HPDE6-E6E7 (cell line): ENCODE measurements around the gene FAM174C.

ENCODE experiments used
- DNase-seq: peaks from one replicate; pipeline ENCODE4 v3.0.0; 2011; ENCODE audit warnings: missing footprints; ENCODE audit errors: extremely low spot score

FAM174C gene

DNA sequence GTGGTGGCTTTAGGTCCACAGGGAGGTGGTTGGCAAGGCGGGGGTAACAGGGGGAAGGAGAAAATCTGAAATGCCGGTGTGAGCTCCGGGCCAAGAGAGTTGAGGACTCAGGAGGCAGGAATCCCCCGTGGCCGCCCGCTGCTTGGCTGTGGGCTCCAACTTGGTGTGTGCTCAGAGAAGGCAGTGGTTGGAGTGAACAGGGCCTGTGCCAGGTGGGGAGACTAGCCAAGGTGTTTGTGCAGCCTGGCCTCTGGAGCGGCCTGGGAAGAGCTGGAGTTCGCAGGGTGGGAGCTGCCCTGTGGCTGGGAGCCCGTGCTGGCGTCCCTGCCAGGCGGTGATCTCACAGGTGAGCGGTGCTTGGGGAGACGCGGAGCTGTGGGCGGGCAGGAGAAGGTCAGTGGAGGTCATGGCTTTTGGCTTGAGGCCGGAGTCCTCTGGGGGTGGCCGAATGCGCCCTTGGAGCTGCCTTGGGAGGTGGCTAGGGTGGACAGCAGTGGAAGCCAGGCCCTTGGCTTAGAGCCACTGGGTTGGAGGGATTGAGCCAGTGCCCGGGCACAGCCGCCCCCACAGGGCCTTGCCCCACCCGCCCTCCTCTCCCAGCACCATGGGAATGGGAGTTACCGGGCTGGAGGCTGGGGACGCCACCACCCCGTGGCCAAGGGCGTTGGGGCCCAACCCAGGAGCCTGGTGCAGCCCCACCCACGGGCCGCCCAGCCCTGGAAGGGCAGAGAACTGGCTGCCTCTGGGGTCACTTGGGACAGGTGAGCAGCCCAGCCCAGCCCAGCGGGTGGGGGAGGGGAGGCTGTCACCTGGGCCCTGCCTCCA is 13.3 kb upstream of the FAM174C start:
- no peak for DNase-seq

DNA sequence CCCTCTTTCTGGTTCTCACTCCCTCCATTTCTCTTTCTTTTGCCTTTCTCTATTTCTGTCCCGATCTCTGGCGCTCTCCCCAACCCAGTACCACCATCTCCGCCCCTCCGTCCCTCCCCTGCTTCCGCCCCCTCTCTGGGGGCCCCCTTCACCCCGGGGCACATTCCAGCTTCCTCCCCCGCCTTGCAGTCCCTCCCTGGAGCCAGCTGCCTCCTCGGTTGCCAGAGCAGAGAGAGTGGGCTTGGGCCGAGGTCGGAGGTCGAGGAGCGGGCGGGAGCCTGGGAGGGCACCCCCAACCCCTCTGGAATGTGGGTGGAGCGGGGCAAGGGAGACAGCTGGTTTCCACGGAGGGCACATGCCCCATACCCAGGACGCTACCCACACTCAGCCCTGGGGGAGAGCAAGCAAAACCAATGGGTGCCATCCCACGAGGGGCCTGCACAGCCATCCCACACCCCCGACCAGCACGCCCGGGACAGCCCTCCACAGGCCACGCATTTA is 12.7 kb upstream of the FAM174C start:
- no peak for DNase-seq

DNA sequence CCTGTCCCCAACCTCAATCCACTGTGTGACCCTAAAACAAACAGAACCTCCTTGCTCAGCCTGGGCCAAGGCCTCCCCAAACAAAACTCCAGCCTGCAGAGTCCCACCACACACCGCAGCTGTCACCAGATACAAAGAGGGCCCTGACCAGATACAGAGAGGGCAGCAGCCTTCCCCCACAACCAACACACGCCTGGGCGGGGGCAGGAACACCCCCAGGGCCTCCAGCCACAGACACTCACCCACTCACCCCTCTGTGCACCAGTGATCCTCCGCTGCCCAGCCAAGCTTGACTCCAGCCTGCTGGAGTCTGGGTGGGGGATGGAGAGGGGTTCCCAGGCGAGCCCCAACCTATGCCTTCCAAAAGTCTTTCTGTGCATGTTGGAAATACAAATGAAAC is 12.1 kb upstream of the FAM174C start:
- no peak for DNase-seq

DNA sequence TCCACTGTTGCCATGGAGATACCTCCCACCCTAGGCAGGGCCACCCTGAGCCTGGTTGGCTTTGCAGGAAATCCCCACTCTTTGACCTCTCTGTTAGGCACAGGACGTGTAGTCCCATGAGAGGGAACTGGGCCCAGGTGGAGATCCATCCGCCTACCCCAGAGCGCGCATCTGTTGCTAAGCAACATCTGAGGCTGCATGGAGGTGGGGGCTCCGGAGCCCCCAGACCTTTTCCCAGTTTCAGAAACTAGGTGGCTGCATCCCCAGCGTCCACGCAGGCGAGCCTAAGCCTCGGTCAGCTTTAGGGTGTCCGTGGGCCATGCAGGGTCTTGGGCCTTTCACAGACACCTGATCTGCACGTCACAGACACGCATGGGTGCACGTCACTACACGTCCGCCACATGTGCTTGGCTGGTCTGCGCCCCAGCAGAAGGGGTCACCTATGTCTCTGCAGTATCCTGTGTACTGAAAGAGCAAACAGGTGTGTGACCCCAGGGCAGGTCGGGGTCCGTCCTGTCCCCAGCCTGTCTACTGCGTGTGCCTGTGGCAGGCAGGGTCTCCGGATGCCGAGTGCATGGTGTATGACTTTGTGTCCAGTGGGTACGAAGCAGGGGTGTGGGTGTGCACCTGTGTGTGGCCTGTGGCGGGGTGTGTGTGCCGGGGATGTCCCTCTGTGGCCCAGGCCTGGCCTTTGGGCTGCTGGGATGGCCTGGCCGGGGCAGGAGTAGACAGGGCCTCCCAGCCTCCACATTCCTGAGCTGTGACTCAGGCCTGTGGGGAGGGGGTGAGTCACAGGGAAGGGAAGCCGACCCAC is 10.3 kb upstream of the FAM174C start:
- DNase-seq: no peak

DNA sequence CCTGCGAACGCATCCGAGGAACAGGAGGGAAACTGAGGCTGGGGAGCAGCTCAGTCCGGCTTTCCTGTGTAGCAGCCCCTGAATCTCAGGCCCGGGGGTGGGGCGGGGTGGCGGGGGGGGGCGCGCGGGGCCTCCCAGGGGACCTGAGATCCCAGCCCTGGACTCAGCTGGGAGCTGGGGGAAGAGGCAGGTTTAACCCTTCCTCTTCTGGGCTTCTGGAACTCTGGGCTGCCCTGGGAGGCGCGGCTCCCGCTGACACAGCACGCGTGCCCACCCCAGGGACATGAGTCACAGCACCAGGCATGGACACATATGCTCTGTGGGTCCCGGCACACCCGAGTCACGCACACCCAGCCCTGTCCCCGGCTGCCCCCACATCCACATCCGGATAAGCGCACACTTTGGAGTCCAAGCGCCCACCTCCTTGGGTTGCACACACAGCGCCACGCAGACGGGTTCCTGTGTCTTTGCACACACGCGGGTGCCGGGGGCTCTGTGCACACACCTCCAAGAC is 9.7 kb upstream of the FAM174C start:
- no peak for DNase-seq

DNA sequence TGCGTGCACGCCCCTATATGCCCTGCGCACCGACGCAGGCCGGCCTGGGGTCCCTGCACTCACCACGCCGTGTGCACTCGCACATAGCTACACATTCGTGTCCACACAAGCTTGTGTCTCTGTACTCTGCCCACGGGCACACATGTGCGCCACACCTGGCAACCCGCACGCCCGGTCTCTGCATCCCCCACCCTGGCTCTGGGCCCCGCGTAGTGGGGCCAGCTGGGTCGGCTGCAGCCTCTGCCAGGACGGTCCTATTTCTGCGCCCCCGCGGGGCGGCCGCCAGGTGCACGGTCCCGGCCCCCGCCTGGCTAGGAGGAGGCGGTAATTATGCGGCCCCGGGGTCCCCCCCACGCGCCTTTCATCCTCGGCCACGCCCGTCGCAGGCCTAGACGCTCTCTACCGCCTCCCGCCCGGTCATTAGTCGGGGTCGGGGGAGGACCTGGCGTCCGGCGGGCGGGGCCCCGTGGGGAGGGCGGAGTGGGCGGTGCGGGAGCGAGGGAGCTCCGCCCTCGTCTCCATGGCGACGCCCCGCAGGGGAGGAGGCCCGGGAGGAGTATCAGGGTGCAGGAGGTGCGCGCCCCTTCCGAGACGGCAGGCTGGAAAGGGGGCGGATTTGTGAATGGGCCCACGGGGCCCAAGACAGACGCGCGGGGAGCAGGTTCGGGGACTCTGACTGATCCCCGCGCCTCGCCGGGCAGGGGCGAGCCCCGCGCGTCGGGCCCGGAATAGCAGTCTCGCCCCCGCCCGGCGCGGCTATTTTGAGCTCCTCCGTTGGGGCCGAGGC is 9.0 kb upstream of the FAM174C start:
- no peak for DNase-seq

DNA sequence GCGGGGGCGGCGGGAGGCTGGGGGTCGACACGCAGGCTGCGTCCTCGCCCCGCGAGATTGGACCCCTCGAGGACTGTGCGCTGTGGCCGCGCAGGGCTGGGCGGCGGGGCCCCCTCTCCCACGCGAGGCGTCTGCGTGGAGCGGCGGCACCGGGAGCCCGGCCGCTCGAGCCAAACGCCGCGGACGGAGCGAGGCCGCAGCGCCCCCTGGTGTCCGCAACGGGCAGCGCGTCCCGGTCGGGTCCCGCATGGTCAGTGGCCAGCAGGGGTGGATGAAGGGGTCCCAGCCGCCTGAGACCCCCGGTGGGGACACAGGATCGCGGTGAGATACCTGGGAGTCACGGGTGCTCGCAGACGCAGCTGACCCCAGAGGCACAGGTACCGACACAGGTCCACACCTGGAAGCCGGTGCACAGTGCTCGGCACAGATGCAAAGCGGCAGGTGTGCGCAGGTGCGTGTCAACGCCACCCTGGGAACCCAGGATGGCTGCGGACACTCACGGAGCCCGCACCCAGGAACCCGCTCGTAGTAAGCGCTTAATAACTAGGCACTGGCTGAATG is 8.3 kb upstream of the FAM174C start:
- no peak for DNase-seq

DNA sequence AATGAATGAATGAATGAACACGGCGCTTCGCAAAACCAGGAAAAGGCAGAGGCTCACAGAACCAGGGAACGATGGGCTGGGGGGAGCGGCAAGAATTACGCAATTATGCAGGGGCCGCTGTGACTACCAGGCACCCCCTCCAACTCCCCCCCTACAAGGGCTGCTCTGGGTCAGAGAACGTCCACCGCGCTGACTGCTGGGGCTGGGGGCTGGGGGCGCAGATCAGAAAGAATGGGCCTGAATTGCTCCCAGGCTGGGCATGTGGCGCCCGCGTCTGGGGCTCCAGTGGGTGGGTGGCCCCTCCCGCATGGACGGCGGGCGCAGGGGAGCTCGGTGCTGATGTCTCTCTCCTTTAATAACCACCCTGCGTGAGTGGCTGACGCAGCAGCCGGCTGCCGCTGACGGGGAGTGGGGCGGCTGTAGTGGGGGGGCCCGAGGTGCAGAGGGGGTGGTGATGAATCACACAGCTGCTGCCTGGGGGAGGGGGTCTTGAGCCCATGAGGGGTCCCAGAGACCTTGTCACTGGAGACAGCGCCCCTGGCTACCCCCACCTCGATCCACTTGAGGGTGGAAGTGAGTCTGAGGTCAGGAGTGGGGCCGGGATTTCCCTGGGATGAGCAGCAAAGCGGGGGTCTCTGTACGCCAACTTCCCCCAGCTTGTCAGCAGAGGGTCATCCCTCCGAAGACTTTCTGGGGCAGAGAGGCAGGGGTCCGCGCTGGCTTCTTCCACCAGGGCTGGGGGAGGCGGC is 7.7 kb upstream of the FAM174C start:
- no peak for DNase-seq

DNA sequence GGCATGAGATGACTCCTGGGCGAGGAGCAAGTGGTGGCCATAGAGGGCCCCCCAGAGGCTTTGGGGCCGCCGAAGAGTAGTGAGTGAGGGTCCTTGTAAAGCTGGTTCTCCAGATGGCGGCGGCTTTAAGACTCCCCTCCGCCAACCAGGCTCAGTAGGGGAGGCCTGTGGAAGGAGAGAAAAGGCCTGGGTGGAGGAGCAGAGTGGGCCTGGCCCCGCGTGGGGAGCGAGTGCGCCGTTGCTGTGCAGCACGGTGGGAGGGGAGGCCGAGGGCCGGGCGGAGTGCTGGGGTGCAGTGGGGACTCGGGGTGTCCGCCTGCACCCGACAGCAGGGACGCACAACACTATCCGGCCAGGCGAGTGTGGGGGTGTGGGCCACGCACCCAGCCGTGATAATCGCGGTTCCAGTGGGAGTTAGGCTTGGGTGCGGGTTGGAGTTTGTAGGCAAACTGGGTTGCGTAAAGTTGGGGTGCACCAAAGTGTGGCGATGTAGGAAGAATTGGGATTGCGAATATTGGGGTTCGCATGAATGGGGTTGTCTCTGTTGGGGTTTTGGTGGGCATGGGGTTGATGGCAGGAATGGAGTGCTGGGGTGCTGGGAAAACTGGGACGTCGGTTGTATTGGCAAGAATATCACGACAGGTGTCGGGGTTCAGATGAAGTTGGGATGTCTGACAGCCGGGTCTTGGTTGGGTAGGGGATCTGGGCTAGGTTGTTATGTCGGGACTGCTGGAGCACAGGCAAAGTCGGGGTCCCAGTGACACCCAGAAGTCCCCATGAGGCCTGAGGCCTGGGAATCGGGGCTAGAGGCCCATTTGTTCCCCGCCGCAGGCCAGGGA is 6.9 kb upstream of the FAM174C start:
- no peak for DNase-seq

DNA sequence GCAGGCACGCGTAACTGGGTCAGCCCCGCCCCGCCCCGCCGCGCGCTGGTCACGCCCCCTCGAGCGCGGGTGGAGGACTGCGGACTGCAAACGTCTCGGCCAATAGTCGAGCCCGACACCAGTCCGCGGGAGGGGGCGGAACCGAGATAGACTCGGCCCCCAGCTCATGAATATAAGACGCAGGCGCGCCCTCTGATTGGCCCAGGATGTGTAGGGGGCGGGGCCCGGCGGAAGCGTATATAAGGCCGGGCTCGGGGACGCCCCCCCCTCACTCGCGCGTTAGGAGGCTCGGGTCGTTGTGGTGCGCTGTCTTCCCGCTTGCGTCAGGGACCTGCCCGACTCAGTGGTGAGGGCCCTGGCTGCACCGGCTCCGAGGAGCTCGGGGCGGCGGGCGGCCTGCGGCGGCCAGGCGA is 6.3 kb upstream of the FAM174C start, which contains the start of gene CIRBP:
Gene CIRBP, plus strand, starts transcription at position 268 of the 413 bp plus-strand sequence. CDS start 1,602 bp downstream, outside the sequence.
- peak; percentile 93 for DNase-seq

DNA sequence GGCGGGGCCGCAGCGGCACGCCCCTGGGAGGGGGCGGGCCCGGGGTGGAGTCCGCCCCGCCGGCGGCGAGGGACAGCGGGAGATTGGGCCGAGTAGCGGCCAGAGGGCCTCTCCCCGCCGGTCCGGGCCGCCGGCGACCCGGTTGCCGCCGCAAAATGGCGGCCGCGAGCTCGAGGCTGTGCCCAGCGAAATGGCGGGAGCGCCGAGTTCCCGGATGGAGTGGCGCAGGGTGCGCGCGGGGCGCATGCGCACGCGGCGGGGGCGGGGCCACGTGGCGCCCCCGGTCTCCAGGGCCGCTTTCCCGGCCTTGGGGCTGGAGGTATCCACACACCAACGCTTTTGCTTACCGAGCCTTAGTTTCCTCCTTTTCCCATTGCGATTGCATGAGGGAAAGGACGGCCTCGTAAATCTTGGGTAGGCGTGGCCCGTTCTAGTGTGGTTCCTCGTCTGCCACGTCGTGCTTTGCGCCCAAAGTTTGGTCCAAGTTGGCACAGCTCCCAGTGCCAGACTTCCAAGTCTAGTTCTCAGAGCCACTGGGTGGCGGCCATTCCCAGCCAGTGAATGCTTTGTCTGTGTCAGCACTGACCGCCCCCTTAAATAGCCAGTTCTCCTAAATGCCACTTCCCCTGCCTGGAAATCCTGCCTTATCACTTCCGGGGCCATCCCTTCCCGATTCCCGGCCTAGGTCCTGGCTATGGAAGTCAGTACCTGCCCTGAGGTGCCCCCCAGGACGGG is 5.7 kb upstream of the FAM174C start:
- DNase-seq: no peak

DNA sequence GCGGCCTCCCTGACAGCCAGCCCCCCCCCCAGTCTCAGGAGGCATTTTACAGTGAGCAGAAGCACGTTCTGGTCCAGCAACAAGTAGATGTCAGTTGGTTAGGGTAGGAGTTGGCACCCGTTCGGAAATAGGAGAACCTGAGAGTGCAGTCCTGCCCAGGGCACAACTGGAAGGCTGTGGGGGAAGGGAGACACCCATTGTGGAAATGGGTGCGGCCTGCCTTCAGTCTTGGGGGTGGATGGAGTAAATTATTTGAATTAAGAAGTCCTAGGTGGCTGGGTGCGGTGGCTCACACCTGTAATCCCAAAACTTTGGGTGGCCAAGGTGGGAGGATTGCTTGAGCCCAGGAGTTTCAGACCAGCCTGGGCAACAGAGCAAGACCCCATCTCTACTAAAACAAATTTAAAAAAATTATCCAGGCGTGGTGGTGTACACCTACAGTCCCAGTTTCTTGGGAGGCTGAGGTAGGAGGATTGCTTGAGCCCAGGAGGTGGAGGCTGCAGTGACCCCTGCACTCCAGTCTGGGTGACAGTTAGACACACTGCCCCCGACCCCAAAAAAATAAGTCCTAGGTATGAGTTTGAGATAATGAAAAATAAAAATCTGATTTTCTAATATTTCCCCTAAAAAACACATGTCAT is 5.0 kb upstream of the FAM174C start:
- DNase-seq: no peak

DNA sequence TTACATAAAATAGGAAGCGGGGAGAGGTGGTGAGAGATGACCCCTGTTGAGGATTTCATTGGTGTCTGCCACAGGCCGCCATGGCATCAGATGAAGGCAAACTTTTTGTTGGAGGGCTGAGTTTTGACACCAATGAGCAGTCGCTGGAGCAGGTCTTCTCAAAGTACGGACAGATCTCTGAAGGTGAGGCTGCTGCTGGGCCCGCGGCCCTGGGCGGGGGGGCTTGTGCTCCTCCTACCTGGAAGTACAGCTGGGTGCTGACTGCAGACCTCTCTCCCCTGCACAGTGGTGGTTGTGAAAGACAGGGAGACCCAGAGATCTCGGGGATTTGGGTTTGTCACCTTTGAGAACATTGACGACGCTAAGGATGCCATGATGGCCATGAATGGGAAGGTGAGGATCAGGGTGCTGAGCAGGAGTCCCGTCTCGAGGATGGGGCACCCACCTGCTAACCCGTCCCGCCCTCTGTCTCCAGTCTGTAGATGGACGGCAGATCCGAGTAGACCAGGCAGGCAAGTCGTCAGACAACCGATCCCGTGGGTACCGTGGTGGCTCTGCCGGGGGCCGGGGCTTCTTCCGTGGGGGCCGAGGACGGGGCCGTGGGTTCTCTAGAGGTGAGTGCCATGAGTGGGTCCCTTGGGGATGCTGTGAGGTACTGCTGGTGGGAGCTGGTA is 4.3 kb upstream of the FAM174C start:
- no peak for DNase-seq

DNA sequence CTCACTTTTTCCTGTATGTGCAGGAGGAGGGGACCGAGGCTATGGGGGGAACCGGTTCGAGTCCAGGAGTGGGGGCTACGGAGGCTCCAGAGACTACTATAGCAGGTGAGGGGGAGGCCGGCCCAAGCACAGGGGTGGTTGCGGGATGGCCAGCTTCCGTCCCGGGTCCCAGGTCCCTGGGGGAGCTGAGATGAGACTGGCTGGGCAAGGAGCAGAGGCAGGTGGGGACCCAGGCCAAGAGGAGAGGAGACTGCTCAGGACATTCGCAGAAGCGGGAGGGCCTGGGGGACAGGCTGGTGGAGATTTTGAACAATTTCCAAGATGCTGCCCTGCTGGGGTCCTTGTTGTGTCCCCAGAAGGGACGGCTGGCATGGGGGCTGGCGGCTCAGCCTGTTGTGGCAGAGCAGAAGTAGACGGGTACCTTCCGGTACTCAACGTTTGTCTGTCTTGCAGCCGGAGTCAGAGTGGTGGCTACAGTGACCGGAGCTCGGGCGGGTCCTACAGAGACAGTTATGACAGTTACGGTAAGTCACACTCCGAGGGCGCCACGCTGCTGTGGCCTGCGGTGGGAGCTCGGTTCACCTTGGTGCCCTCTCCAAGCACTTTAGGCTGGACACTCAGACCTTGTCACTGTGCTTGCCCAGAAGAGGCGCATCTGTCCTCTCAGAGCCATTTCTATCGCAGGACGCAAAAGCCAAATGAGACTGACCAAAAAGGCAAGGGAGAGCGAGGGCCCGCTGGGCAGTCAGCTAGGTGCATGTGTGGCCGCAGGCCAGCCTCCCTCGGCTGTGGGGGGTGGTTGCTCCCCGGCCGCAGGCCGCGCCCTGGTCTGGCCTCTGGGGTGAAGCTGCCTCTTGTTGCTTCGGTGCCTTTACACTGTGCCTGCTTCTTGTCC is 3.6 kb upstream of the FAM174C start:
- no peak for DNase-seq

DNA sequence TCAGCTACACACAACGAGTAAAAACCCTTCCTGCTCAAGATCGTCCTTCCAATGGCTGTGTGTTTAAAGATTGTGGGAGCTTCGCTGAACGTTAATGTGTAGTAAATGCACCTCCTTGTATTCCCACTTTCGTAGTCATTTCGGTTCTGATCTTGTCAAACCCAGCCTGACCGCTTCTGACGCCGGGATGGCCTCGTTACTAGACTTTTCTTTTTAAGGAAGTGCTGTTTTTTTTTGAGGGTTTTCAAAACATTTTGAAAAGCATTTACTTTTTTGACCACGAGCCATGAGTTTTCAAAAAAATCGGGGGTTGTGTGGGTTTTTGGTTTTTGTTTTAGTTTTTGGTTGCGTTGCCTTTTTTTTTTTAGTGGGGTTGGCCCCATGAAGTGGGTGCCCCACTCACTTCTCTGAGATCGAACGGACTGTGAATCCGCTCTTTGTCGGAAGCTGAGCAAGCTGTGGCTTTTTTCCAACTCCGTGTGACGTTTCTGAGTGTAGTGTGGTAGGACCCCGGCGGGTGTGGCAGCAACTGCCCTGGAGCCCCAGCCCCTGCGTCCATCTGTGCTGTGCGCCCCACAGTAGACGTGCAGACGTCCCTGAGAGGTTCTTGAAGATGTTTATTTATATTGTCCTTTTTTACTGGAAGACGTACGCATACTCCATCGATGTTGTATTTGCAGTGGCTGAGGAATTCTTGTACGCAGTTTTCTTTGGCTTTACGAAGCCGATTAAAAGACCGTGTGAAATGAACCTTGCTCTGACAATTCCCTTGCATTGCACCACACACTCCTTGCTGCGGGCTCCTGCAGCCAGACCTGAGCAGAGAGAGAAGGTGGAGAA is 2.7 kb upstream of the FAM174C start:
- no peak for DNase-seq
